ENCODE measurements around the gene EP300.
"Not testable (repeated sequence)": the region's sequence is repeated elsewhere in the genome, so short reads cannot be mapped to it uniquely, and the experiment has no call there.

Gene EP300

DNA sequence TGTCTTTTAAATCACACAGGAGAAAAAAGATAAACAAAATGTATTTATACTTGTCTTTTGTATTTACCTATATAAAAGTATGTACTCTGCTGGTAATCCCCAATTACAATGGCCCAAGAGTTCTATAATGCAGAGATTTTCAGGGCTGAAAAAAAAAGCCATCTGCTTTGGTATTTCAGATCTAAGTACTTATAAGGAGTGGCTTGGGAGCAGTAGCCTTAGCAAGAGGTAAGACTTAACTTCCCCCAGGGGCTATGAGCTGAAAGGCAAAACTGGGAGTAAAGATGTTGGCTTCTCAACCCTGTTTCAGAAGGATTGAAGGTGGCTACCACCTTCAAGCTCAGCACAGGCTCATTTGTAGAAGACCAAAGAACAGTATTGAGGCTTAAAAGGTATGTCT lies 35.3 kb upstream of the EP300 start:
- no peaks in the 10 kb centered on the region for H3K36me3 ChIP-seq (ENCODE audit: control insufficient read depth in 2 of 2, insufficient read depth in 2 of 2, low read length in 2 of 2)
- no peaks in the 10 kb centered on the region for H3K27me3 ChIP-seq (ENCODE audit: control insufficient read depth in 2 of 2, insufficient read depth in 2 of 2, low read length in 2 of 2)
- H3K27ac ChIP-seq (ENCODE audit: low read depth in 2 of 2, low read length in 2 of 2): no peak overlapping the region
- no peak overlapping the region for H3K4me3 ChIP-seq (ENCODE audit: low read length in 2 of 2)
- H3K9ac ChIP-seq (ENCODE audit: low read depth in 1 of 2, low read length in 2 of 2): no peak overlapping the region
- H3K4me1 ChIP-seq (ENCODE audit: control insufficient read depth in 2 of 2, insufficient read depth in 2 of 2, low read length in 2 of 2): no peaks in the 10 kb centered on the region
- H3K9me3 ChIP-seq (ENCODE audit: control insufficient read depth in 2 of 2, low read length in 2 of 2): no peaks in the 10 kb centered on the region

- Histone ChIP-seq H3K9ac (ENCODE audit: low read depth in 1 of 2, low read length in 2 of 2) (no peak overlapping the region), H3K4me3 (ENCODE audit: low read length in 2 of 2) (no peak overlapping the region), H3K27ac (ENCODE audit: low read depth in 2 of 2, low read length in 2 of 2) (no peak overlapping the region), H3K36me3 (ENCODE audit: control insufficient read depth in 2 of 2, insufficient read depth in 2 of 2, low read length in 2 of 2) (no peaks in the 10 kb centered on the region), H3K9me3 (ENCODE audit: control insufficient read depth in 2 of 2, low read length in 2 of 2) (no peaks in the 10 kb centered on the region), H3K4me1 (ENCODE audit: control insufficient read depth in 2 of 2, insufficient read depth in 2 of 2, low read length in 2 of 2) (no peaks in the 10 kb centered on the region), H3K27me3 (ENCODE audit: control insufficient read depth in 2 of 2, insufficient read depth in 2 of 2, low read length in 2 of 2) (no peaks in the 10 kb centered on the region)
These were observed 30.2 kb upstream of the EP300 start for GRCh38 chr22:41062146-41062545.

GRCh38 chr22:41064326-41064725 lies 28.1 kb upstream of the EP300 start:
- H3K36me3 ChIP-seq (ENCODE audit: control insufficient read depth in 2 of 2, insufficient read depth in 2 of 2, low read length in 2 of 2); H3K9me3 ChIP-seq (ENCODE audit: control insufficient read depth in 2 of 2, low read length in 2 of 2); H3K27me3 ChIP-seq (ENCODE audit: control insufficient read depth in 2 of 2, insufficient read depth in 2 of 2, low read length in 2 of 2); H3K27ac ChIP-seq (ENCODE audit: low read depth in 2 of 2, low read length in 2 of 2); H3K9ac ChIP-seq (ENCODE audit: low read depth in 1 of 2, low read length in 2 of 2); H3K4me1 ChIP-seq (ENCODE audit: control insufficient read depth in 2 of 2, insufficient read depth in 2 of 2, low read length in 2 of 2); H3K4me3 ChIP-seq (ENCODE audit: low read length in 2 of 2): not testable (repeated sequence)

GRCh38 chr22:41066341-41066740 lies 26.1 kb upstream of the EP300 start:
- not testable (repeated sequence) for H3K9me3 ChIP-seq (ENCODE audit: control insufficient read depth in 2 of 2, low read length in 2 of 2); H3K27me3 ChIP-seq (ENCODE audit: control insufficient read depth in 2 of 2, insufficient read depth in 2 of 2, low read length in 2 of 2); H3K27ac ChIP-seq (ENCODE audit: low read depth in 2 of 2, low read length in 2 of 2)

DNA sequence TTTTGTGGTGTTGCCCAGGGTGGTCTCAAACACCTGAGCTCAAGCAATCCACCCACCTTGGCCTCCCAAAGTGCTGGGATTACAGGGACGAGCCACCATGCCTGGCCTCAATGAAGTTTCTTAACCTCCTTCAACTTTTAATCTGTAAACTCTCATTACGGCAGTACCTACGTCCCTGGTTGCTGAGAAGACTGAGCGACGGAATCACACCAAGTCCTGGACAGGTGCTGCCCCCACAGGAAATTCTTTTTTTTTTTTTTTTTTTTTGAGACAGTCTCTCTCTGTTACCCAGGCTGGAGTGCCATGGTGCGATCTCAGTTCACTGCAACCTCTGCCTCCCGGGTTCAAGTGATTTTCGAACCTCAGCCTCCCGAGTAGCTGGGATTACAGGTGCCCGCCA lies 24.4 kb upstream of the EP300 start:
- not testable (repeated sequence) for H3K9me3 ChIP-seq (ENCODE audit: control insufficient read depth in 2 of 2, low read length in 2 of 2); H3K27ac ChIP-seq (ENCODE audit: low read depth in 2 of 2, low read length in 2 of 2); H3K4me1 ChIP-seq (ENCODE audit: control insufficient read depth in 2 of 2, insufficient read depth in 2 of 2, low read length in 2 of 2); H3K27me3 ChIP-seq (ENCODE audit: control insufficient read depth in 2 of 2, insufficient read depth in 2 of 2, low read length in 2 of 2); H3K9ac ChIP-seq (ENCODE audit: low read depth in 1 of 2, low read length in 2 of 2); H3K4me3 ChIP-seq (ENCODE audit: low read length in 2 of 2); H3K36me3 ChIP-seq (ENCODE audit: control insufficient read depth in 2 of 2, insufficient read depth in 2 of 2, low read length in 2 of 2)

More at GRCh38 chr22:41066341-41066740, 26.1 kb upstream of the EP300 start:
- not testable (repeated sequence) for H3K9ac ChIP-seq (ENCODE audit: low read depth in 1 of 2, low read length in 2 of 2); H3K36me3 ChIP-seq (ENCODE audit: control insufficient read depth in 2 of 2, insufficient read depth in 2 of 2, low read length in 2 of 2); H3K4me1 ChIP-seq (ENCODE audit: control insufficient read depth in 2 of 2, insufficient read depth in 2 of 2, low read length in 2 of 2); H3K4me3 ChIP-seq (ENCODE audit: low read length in 2 of 2)

DNA sequence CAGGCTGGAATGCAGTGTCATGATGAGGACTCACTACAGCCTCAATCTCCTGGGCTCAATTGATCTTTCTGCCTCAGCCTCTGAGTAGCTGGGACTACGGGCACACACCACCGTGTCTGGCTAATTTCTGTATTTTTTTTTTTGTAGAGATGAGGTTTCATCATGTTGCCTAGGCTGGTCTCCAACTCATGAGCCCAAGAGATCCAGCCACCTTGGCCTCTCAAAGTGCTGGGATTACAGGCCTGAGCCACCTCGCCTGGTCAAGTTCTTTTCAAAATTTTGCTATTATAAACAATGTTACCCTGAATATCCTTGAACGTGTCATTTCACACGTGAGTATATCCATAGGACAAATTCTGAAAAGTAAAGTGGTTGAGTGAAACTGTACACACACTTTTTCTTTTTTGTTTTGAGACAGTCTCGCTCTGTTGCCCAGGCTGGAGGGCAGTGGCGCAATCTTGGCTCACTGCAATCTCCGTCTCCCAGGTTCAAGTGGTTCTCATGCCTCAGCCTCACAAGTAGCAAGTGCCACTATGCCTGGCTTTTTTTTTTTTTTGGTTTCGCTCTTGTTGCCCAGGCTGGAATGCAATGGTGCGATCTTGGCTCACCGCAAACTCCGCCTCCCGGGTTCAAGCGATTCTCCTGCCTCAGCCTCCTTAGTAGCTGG lies 21.6 kb upstream of the EP300 start:
- Histone ChIP-seq H3K27me3 (ENCODE audit: control insufficient read depth in 2 of 2, insufficient read depth in 2 of 2, low read length in 2 of 2) (no peaks in the 10 kb centered on the region), H3K4me1 (ENCODE audit: control insufficient read depth in 2 of 2, insufficient read depth in 2 of 2, low read length in 2 of 2) (no peaks in the 10 kb centered on the region), H3K36me3 (ENCODE audit: control insufficient read depth in 2 of 2, insufficient read depth in 2 of 2, low read length in 2 of 2) (no peaks in the 10 kb centered on the region), H3K9me3 (ENCODE audit: control insufficient read depth in 2 of 2, low read length in 2 of 2) (no peaks in the 10 kb centered on the region), H3K4me3 (ENCODE audit: low read length in 2 of 2) (no peak overlapping the region), H3K9ac (ENCODE audit: low read depth in 1 of 2, low read length in 2 of 2) (no peak overlapping the region), H3K27ac (ENCODE audit: low read depth in 2 of 2, low read length in 2 of 2) (no peak overlapping the region)

GRCh38 chr22:41074061-41074460 lies 18.3 kb upstream of the EP300 start:
- Histone ChIP-seq H3K4me1 (ENCODE audit: control insufficient read depth in 2 of 2, insufficient read depth in 2 of 2, low read length in 2 of 2) (no peaks in the 10 kb centered on the region), H3K36me3 (ENCODE audit: control insufficient read depth in 2 of 2, insufficient read depth in 2 of 2, low read length in 2 of 2) (no peaks in the 10 kb centered on the region), H3K9me3 (ENCODE audit: control insufficient read depth in 2 of 2, low read length in 2 of 2) (no peaks in the 10 kb centered on the region), H3K27ac (ENCODE audit: low read depth in 2 of 2, low read length in 2 of 2) (no peak overlapping the region), H3K9ac (ENCODE audit: low read depth in 1 of 2, low read length in 2 of 2) (no peak overlapping the region), H3K4me3 (ENCODE audit: low read length in 2 of 2) (no peak overlapping the region), H3K27me3 (ENCODE audit: control insufficient read depth in 2 of 2, insufficient read depth in 2 of 2, low read length in 2 of 2) (no peaks in the 10 kb centered on the region)

GRCh38 chr22:41074466-41074865 lies 17.9 kb upstream of the EP300 start:
- H3K4me3 ChIP-seq (ENCODE audit: low read length in 2 of 2): no peak overlapping the region
- H3K9ac ChIP-seq (ENCODE audit: low read depth in 1 of 2, low read length in 2 of 2): no peak overlapping the region
- no peaks in the 10 kb centered on the region for H3K36me3 ChIP-seq (ENCODE audit: control insufficient read depth in 2 of 2, insufficient read depth in 2 of 2, low read length in 2 of 2)
- H3K27ac ChIP-seq (ENCODE audit: low read depth in 2 of 2, low read length in 2 of 2): no peak overlapping the region
- no peaks in the 10 kb centered on the region for H3K27me3 ChIP-seq (ENCODE audit: control insufficient read depth in 2 of 2, insufficient read depth in 2 of 2, low read length in 2 of 2)
- H3K9me3 ChIP-seq (ENCODE audit: control insufficient read depth in 2 of 2, low read length in 2 of 2): no peaks in the 10 kb centered on the region
- no peaks in the 10 kb centered on the region for H3K4me1 ChIP-seq (ENCODE audit: control insufficient read depth in 2 of 2, insufficient read depth in 2 of 2, low read length in 2 of 2)

GRCh38 chr22:41074941-41075710 lies 17.3 kb upstream of the EP300 start:
- Histone ChIP-seq H3K36me3 (ENCODE audit: control insufficient read depth in 2 of 2, insufficient read depth in 2 of 2, low read length in 2 of 2) (no peaks in the 10 kb centered on the region), H3K27me3 (ENCODE audit: control insufficient read depth in 2 of 2, insufficient read depth in 2 of 2, low read length in 2 of 2) (no peaks in the 10 kb centered on the region), H3K9me3 (ENCODE audit: control insufficient read depth in 2 of 2, low read length in 2 of 2) (no peaks in the 10 kb centered on the region), H3K27ac (ENCODE audit: low read depth in 2 of 2, low read length in 2 of 2) (no peak overlapping the region), H3K4me1 (ENCODE audit: control insufficient read depth in 2 of 2, insufficient read depth in 2 of 2, low read length in 2 of 2) (no peaks in the 10 kb centered on the region), H3K9ac (ENCODE audit: low read depth in 1 of 2, low read length in 2 of 2) (no peak overlapping the region), H3K4me3 (ENCODE audit: low read length in 2 of 2) (no peak overlapping the region)

DNA sequence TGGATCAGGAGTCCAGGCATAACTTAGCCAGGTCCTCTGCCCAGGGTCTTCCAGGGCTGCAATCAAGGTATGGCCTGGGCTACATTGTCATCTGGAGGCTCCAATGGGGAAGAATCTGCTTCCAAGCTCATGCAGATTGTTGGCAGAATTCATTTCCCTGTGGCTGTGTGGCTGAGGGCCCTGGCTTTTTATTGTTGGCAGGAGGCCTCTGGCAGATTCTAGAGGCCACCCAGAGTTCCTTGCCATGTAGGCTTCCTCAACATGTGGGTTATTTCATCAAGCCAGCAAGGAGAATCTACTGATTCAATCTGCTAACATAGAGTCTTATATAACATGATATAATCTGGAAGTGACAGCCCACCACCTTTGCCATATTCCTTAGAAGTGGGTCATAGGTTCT lies 16.4 kb upstream of the EP300 start:
- Histone ChIP-seq H3K4me1 (ENCODE audit: control insufficient read depth in 2 of 2, insufficient read depth in 2 of 2, low read length in 2 of 2) (no peaks in the 10 kb centered on the region), H3K27ac (ENCODE audit: low read depth in 2 of 2, low read length in 2 of 2) (no peak overlapping the region), H3K9ac (ENCODE audit: low read depth in 1 of 2, low read length in 2 of 2) (no peak overlapping the region), H3K36me3 (ENCODE audit: control insufficient read depth in 2 of 2, insufficient read depth in 2 of 2, low read length in 2 of 2) (no peaks in the 10 kb centered on the region), H3K27me3 (ENCODE audit: control insufficient read depth in 2 of 2, insufficient read depth in 2 of 2, low read length in 2 of 2) (no peaks in the 10 kb centered on the region), H3K9me3 (ENCODE audit: control insufficient read depth in 2 of 2, low read length in 2 of 2) (no peaks in the 10 kb centered on the region), H3K4me3 (ENCODE audit: low read length in 2 of 2) (no peak overlapping the region)
